H1 (cell line): ENCODE measurements around the gene FGF11. TPM values are rescaled to one million over a fixed set of nuclear protein-coding genes. Genes with fewer than 3 reads are reported as not detected.

Experiments
- CTCF ChIA-PET: fragments of 300-600 bp; sonication (Branson Sonifier 250); formaldehyde crosslinking; loops from one replicate; lab custom pipeline; 2021; ENCODE audit not compliant: partially characterized antibody; lab: Charles Lee
- POLR2A ChIA-PET: fragments of 300-600 bp; sonication (Branson Sonifier 250); formaldehyde crosslinking; loops from one replicate; lab custom pipeline; 2021; ENCODE audit warnings: inconsistent platforms; ENCODE audit not compliant: partially characterized antibody; lab: Charles Lee
- DNase-seq, 2 experiments: peaks; one replicate each; pipeline versions ENCODE4 v3.0.0 to v3.0.0-alpha.2; 2010 to 2022; ENCODE audit warnings: low spot score in 2 of 2, low read depth in 1 of 2, mixed read lengths in 1 of 2
- FAIRE-seq: peaks from 2 replicates; lab custom pipeline; 2011; peaks lifted over from hg19 to GRCh38; lab: Jason Lieb, UNC
- H2AFZ ChIP-seq: 2 replicates; pipeline ENCODE4 v1.8.1; 2012; ENCODE audit warnings: low read length, inconsistent platforms
- H2AK5ac ChIP-seq: 2 replicates; pipeline ENCODE4 v1.6.1; 2013; ENCODE audit warnings: low read depth, low read length
- H2BK120ac ChIP-seq: replicated peaks from 2 replicates; pipeline ENCODE3; 2013; ENCODE audit warnings: low read depth, low read length, inconsistent platforms
- H2BK12ac ChIP-seq: 2 replicates; pipeline ENCODE4 v1.6.1; 2013; ENCODE audit warnings: low read depth, low read length
- H2BK15ac ChIP-seq: 2 replicates; pipeline ENCODE4 v1.6.1; 2013; ENCODE audit warnings: low read length
- H2BK20ac ChIP-seq: 2 replicates; pipeline ENCODE4 v1.6.1; 2013; ENCODE audit warnings: low read length
- H2BK5ac ChIP-seq: 2 replicates; pipeline ENCODE4 v1.6.1; 2013; ENCODE audit warnings: low read depth, low read length
- H3K14ac ChIP-seq: 2 replicates; pipeline ENCODE4 v1.6.1; 2013; ENCODE audit warnings: inconsistent platforms; ENCODE audit not compliant: insufficient read length
- H3K18ac ChIP-seq: 2 replicates; pipeline ENCODE4 v1.6.1; 2013; ENCODE audit warnings: low read length; ENCODE audit errors: extremely low read depth
- H3K23ac ChIP-seq: 2 replicates; pipeline ENCODE4 v1.6.1; 2013; ENCODE audit warnings: inconsistent platforms; ENCODE audit not compliant: insufficient read length
- H3K23me2 ChIP-seq: 2 replicates; pipeline ENCODE4 v1.6.1; 2013; ENCODE audit warnings: low read depth, low read length
- H3K27ac ChIP-seq: 2 replicates; pipeline ENCODE4 v1.6.1; 2011; ENCODE audit warnings: low read depth, low read length, inconsistent platforms
- H3K27me3 ChIP-seq, 4 experiments: replicated peaks in 1 of 4; 1 replicate in 1 of 4; 2 replicates in 3 of 4; pipeline versions ENCODE4 v1.6.1 to v1.8.1; 2011 to 2013; ENCODE audit warnings: low read length in 3 of 4, mild to moderate bottlenecking in 3 of 4, inconsistent platforms in 2 of 4, mixed read lengths in 2 of 4, moderate library complexity in 1 of 4; ENCODE audit not compliant: control insufficient read depth in 3 of 4, insufficient read depth in 3 of 4; ENCODE audit errors: extremely low read depth in 1 of 4
- H3K36me3 ChIP-seq, 4 experiments: 2 replicates each; pipeline versions ENCODE4 v1.6.1 to v1.8.1; 2011 to 2013; ENCODE audit warnings: mild to moderate bottlenecking in 4 of 4, low read length in 3 of 4, moderate library complexity in 2 of 4, control low read depth in 1 of 4, inconsistent platforms in 1 of 4; ENCODE audit not compliant: insufficient read depth in 4 of 4, control insufficient read depth in 2 of 4
- H3K4ac ChIP-seq: replicated peaks from 2 replicates; pipeline ENCODE3; 2013; ENCODE audit warnings: low read length, low read depth, mixed read lengths, inconsistent platforms; ENCODE audit not compliant: insufficient read length
- H3K4me1 ChIP-seq, 4 experiments: replicated peaks in 1 of 4; 1 replicate in 1 of 4; 2 replicates in 3 of 4; pipeline versions ENCODE4 v1.6.1 to v1.8.1; 2011 to 2013; ENCODE audit warnings: low read length in 3 of 4, inconsistent platforms in 2 of 4, mixed read lengths in 1 of 4; ENCODE audit not compliant: insufficient read depth in 4 of 4, control insufficient read depth in 3 of 4
- H3K4me2 ChIP-seq, 2 experiments: 2 replicates each; pipeline versions ENCODE4 v1.6.1 to v1.8.1; 2011 to 2013; ENCODE audit warnings: low read depth in 2 of 2, low read length in 2 of 2, control low read depth in 1 of 2, inconsistent platforms in 1 of 2, mild to moderate bottlenecking in 1 of 2; ENCODE audit not compliant: insufficient read depth in 1 of 2
- H3K4me3 ChIP-seq, 4 experiments: fragments of 200-600, 300-600 bp in 1 of 4; sonication (generic), shearing (Covaris generic), sonication (Bioruptor Twin) in 1 of 4; 2 replicates each; pipeline versions ENCODE4 v1.5.1 to v1.8.1; 2011 to 2016; ENCODE audit warnings: low read length in 4 of 4, low read depth in 3 of 4, control low read depth in 2 of 4, inconsistent platforms in 2 of 4, mild to moderate bottlenecking in 2 of 4, mixed read lengths in 1 of 4, moderate library complexity in 1 of 4; ENCODE audit not compliant: insufficient read depth in 2 of 4; ENCODE audit errors: extremely low read depth in 1 of 4
- H3K56ac ChIP-seq: replicated peaks from 2 replicates; pipeline ENCODE3; 2013; ENCODE audit warnings: low read depth, mild to moderate bottlenecking, mixed read lengths, low read length, inconsistent platforms; ENCODE audit not compliant: insufficient read length
- H3K79me1 ChIP-seq: 2 replicates; pipeline ENCODE4 v1.6.1; 2013; ENCODE audit warnings: low read depth, low read length, control low read depth
- H3K79me2 ChIP-seq, 2 experiments: 2 replicates each; pipeline versions ENCODE4 v1.6.1 to v1.8.1; 2012 to 2013; ENCODE audit warnings: low read length in 2 of 2, mild to moderate bottlenecking in 2 of 2, inconsistent platforms in 1 of 2; ENCODE audit not compliant: insufficient read depth in 2 of 2, control insufficient read depth in 1 of 2
- H3K9ac ChIP-seq, 4 experiments: replicated peaks in 1 of 4; 1 replicate in 1 of 4; 2 replicates in 3 of 4; pipeline versions ENCODE4 v1.6.1 to v1.8.1; 2011 to 2013; ENCODE audit warnings: low read depth in 3 of 4, low read length in 3 of 4, control low read depth in 2 of 4, mild to moderate bottlenecking in 2 of 4, moderate library complexity in 2 of 4, inconsistent platforms in 1 of 4; ENCODE audit errors: extremely low read depth in 1 of 4
- H3K9me3 ChIP-seq, 2 experiments: 2 replicates each; pipeline versions ENCODE4 v1.6.1 to v1.8.1; 2012 to 2013; ENCODE audit warnings: mild to moderate bottlenecking in 2 of 2, moderate library complexity in 2 of 2, control low read depth in 1 of 2, inconsistent platforms in 1 of 2, low read depth in 1 of 2, low read length in 1 of 2, mixed read lengths in 1 of 2; ENCODE audit not compliant: insufficient read depth in 2 of 2
- H4K20me1 ChIP-seq, 2 experiments: replicated peaks in 1 of 2; 2 replicates each; pipeline versions ENCODE3 to v1.8.1; 2011 to 2013; ENCODE audit warnings: inconsistent platforms in 2 of 2, low read length in 2 of 2, mild to moderate bottlenecking in 1 of 2; ENCODE audit not compliant: insufficient read depth in 2 of 2, control insufficient read depth in 1 of 2
- H4K5ac ChIP-seq: 2 replicates; pipeline ENCODE4 v1.6.1; 2013; ENCODE audit warnings: low read length, low read depth, mixed read lengths, inconsistent platforms; ENCODE audit not compliant: insufficient read length
- H4K8ac ChIP-seq: 2 replicates; pipeline ENCODE4 v1.8.0; 2013; ENCODE audit warnings: mild to moderate bottlenecking, moderate library complexity, low read length, inconsistent platforms; ENCODE audit not compliant: insufficient read depth; ENCODE audit errors: extremely low read depth
- H4K91ac ChIP-seq: replicated peaks from 2 replicates; pipeline ENCODE3; 2013; ENCODE audit warnings: low read length, mixed read lengths, inconsistent platforms; ENCODE audit not compliant: insufficient read length
- CHD1 ChIP-seq: IDR thresholded peaks from 2 replicates; pipeline ENCODE4 v1.6.1; 2012; ENCODE audit warnings: low read depth, low read length, improper control_type of control experiment
- E2F6 ChIP-seq: IDR thresholded peaks from 2 replicates; pipeline ENCODE4 v1.6.1; 2012; ENCODE audit warnings: inconsistent platforms
- SIN3A ChIP-seq, 2 experiments: IDR thresholded peaks in 1 of 2; conservative IDR thresholded peaks in 1 of 2; 2 replicates each; pipeline ENCODE4 v1.6.1; 2011 to 2012; ENCODE audit warnings: low read length in 2 of 2, improper control_type of control experiment in 1 of 2, low read depth in 1 of 2, mild to moderate bottlenecking in 1 of 2
- USF2 ChIP-seq: IDR thresholded peaks from 2 replicates; pipeline ENCODE4 v1.6.1; 2011; ENCODE audit warnings: low read length, improper control_type of control experiment
- WGBS, 2 experiments: shearing (Covaris generic) in 1 of 2; methylation state at CpG; one replicate each; pipeline versions ENCODE4 v1.1.6 to v1.1.7; 2013 to 2015; ENCODE audit warnings: low lambda C conversion rate in 2 of 2, mixed read lengths in 2 of 2, inconsistent platforms in 1 of 2, low coverage in 1 of 2, missing lambda C conversion rate in 1 of 2; ENCODE audit not compliant: insufficient replicate concordance in 2 of 2, insufficient coverage in 1 of 2, insufficient read length in 1 of 2; ENCODE audit errors: extremely low coverage in 1 of 2, missing lambda C conversion rate in 1 of 2; 5-methylcytosine and 5-hydroxymethylcytosine counted together
- polyA plus RNA-seq, 7 experiments: library from polyadenylated mRNA; depleted of rRNA in 3 of 7; stranded (reverse) in 5 of 7; unstranded in 2 of 7; fragments of >200 nt in 5 of 7; fragments of 200-250 nt in 2 of 7; gene quantifications; 1 replicate in 5 of 7; 2 replicates in 1 of 7; 4 replicates in 1 of 7; pipeline versions ENCODE4 v1.2.1 to v1.2.3, GENCODE V29; 2011 to 2013; ENCODE audit warnings: missing spikeins in 2 of 7, mixed read lengths in 2 of 7
- total RNA-seq: library from RNA; stranded (reverse); fragmentation: NEBNext Ultra II Directional; extraction: Animal tissue kit (Norgen Biotek cat#: 25700); gene quantifications from 2 replicates; pipeline ENCODE4 v1.2.1, GENCODE V29; 2021

FGF11 gene
- total and polyA plus RNA-seq, 2 of the 8 experiments (the other 6 are each of a cell fraction or from before 2014, with no cell fraction given): 11.8 to 26.1 TPM

DNA sequence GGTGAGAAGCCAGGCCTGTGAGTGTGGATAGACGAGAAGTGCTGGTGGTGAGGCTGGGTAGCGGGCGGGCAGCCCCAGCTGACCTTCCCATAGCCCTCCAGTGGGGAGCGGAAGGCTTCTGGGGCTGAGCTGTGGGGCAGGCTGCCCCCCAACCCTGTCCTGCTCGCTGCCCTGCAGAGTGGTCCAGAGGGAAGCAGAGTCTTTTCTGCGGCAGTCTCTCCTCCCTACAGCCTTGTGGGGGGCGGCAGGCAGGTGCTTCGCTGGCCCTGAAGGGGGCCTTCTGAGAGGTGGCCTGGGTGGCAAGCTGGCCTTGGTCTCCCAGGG, 27.9 kb upstream of the FGF11 start:
- DNase-seq (no peak), FAIRE-seq (no peak)
- Histone ChIP-seq H2BK5ac (no peak overlapping the region), H3K79me2 (peaks cover 0 to 5% of the 10 kb centered on the region in 2 experiments; a peak in 1 of 4 replicates), H3K9ac (no peak overlapping the region), H3K18ac (no peak overlapping the region), H2BK15ac (no peak overlapping the region), H2AFZ (no peak overlapping the region), H3K9me3 (no peaks in the 10 kb centered on the region), H4K8ac (no peak overlapping the region), H3K23ac (no peak overlapping the region), H3K79me1 (0 out of 2 replicates have a peak, but pooled peaks cover 2% of the 10 kb centered on the region), H3K27me3 (no peaks in the 10 kb centered on the region), H4K91ac (no peak overlapping the region), H3K23me2 (peaks cover 4% of the 10 kb centered on the region; the same call in 1 of the 2 replicates), H3K4ac (no peak overlapping the region), H2AK5ac (no peak overlapping the region), H4K5ac (no peak overlapping the region), H3K4me1 (peaks cover 0 to 14% (median 10%) of the 10 kb centered on the region in 4 experiments; a peak in 5 of 7 replicates), H3K27ac (no peak overlapping the region), H2BK20ac (no peak overlapping the region), H2BK120ac (no peak overlapping the region), H3K36me3 (peaks cover 2 to 36% (median 22%) of the 10 kb centered on the region in 4 experiments; a peak in 6 of 8 replicates), H3K4me2 (no peak overlapping the region), H3K56ac (no peak overlapping the region), H4K20me1 (peaks cover 2 to 20% of the 10 kb centered on the region in 2 experiments), H2BK12ac (no peak overlapping the region), H3K4me3 (no peak overlapping the region), H3K14ac (no peak overlapping the region)
- ChIA-PET POLR2A (interaction anchor here (1.0 to 1.6 kb wide), 6 partner anchors 9 to 75 kb away, joined by 3 to 4 read pairs (median 4); partner anchors contain the start of gene ACAP1), CTCF (interaction anchor here (1.0 to 1.6 kb wide), 4 partner anchors 11 to 75 kb away, joined by 3 to 4 read pairs (median 4); no protein-coding TSS in a partner anchor)
- TF ChIP-seq E2F6 (no peak), USF2 (no peak), SIN3A (conservative IDR thresholded peaks at IDR 0.05 in 1 of 2, IDR thresholded peaks at IDR 0.05 in 1 of 2; ENCODE audit: low read depth in 1 of 2, low read length in 2 of 2) (no peak), CHD1 (no peak)
- WGBS, 2 experiments: 93% methylated on average over 4 of the region's 8 CpGs; no CpG with 5 or more reads in 1 of the 2 experiments
